ENCODE data around the gene DNAH12.

The DNAH12 gene, protein sequence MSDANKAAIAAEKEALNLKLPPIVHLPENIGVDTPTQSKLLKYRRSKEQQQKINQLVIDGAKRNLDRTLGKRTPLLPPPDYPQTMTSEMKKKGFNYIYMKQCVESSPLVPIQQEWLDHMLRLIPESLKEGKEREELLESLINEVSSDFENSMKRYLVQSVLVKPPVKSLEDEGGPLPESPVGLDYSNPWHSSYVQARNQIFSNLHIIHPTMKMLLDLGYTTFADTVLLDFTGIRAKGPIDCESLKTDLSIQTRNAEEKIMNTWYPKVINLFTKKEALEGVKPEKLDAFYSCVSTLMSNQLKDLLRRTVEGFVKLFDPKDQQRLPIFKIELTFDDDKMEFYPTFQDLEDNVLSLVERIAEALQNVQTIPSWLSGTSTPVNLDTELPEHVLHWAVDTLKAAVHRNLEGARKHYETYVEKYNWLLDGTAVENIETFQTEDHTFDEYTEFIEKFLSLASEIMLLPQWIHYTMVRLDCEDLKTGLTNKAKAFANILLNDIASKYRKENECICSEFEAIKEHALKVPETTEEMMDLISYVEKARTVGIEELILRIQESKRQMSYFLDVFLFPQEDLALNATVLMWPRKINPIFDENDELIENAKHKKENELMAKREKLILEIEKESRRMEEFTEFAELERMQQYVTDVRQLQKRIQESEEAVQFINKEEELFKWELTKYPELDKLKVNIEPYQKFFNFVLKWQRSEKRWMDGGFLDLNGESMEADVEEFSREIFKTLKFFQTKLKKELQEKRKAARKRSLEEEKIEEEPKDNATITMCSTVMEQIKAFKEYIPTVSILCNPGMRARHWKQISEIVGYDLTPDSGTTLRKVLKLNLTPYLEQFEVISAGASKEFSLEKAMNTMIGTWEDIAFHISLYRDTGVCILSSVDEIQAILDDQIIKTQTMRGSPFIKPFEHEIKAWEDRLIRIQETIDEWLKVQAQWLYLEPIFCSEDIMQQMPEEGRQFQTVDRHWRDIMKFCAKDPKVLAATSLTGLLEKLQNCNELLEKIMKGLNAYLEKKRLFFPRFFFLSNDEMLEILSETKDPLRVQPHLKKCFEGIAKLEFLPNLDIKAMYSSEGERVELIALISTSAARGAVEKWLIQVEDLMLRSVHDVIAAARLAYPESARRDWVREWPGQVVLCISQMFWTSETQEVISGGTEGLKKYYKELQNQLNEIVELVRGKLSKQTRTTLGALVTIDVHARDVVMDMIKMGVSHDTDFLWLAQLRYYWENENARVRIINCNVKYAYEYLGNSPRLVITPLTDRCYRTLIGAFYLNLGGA (N-terminal part only)

DNA sequence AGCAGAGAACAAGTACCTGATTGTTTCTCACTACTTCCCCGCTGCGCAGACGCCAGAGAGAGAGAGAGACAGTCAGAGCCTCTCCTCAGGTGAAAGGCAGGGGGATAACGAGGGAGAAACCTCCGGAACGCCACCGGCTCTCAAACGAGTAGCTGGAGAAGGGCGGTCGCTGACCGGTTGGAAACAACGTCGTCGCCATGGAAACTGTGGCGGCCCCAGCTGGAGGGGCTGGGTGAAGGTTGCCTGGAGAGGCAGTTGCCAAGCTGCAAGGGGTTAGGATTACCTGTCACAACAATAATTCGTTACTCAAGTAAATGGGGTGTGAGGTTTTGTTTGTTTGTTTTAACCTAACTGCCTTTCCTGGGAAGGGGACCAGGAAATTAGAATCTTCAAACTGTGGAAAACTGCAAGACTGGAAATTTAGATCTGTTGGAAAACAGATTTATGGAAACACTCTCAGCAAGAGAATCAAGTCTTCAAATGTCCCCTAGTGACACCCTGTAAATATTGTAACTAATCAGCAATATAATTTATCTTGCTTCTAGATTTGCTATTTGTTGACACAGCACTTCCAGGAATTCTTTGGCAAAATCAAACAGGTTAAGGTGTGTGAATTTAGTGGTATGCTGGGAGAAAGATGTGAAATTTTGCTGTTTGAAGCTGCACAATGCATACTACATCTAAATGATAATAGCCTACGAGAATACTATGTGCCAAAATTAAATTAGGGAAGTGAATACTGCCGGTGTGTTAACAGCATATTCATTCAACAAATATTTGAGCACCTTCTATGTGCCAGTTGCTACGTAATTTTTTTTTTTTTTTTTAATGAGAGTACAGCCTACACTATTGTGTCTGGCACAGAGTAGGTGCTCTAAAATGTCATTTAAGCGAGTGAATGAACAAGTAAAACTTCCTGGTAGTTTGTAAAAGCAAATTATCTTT is at the start of gene DNAH12:
Gene DNAH12 (minus strand): TSS at position 164 of the 945 bp plus-strand sequence. CDS start 1,474 bp downstream, outside the sequence.
- DNase-seq (ENCODE audit: low spot score) = peak; percentile 33

DNA sequence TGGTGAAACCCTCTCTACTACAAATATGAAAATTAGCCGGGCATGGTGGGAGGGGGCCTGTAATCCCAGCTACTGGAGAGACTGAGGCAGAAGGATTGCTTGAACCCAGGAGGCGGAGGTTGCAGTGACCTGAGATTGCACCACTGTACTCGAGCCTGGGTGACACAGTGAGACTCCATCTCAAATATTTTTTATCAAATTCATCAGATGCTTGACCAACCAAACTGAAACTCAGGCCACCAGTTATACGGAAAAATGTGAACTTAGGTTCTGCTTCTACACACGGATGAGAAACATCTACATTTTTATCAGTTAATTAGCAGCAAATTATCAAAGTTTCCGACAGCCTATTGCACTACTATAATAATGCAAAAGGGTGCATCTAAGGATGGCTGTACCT is 48.2 kb upstream of the DNAH12 start:
- DNase-seq (ENCODE audit: low spot score) = no peak

DNA sequence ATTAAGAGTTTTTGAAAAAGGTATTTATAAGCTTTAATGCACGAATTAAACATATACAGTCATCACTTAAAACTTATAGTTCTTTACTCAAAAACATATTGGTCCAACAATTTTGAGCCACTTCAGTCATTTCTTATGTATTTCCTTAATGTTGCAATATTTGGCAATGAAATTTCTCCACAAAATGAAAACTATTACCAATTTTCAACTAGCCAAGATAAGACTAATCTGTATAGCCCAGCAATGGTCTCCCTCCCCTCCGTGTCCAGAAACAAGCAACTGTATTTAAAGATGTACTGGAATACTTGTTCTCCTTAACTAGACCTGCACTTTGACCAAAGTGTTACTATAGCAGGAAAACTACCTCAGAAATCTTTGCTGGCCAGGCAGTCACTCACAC is 43.8 kb upstream of the DNAH12 start:
- DNase-seq (ENCODE audit: low spot score) = no peak

DNA sequence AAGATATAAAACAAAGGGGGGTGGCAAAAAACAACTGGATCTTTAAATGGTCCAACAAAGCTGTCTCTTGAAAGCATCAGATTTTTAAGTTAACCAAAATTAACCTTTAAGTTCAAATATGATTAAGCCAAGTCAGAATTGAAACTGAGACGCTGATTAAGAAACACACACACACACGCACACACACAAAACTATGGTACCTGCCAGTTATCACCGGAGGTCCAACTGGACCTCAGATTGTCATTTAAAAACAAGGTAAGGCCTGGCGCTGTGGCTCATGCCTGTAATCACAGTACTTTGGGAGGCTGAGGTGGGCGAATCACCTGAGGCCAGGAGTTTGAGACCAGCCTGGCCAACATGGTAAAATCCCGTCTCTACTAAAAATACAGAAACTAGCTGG is 42.6 kb upstream of the DNAH12 start:
- no peak for DNase-seq (ENCODE audit: low spot score)

DNA sequence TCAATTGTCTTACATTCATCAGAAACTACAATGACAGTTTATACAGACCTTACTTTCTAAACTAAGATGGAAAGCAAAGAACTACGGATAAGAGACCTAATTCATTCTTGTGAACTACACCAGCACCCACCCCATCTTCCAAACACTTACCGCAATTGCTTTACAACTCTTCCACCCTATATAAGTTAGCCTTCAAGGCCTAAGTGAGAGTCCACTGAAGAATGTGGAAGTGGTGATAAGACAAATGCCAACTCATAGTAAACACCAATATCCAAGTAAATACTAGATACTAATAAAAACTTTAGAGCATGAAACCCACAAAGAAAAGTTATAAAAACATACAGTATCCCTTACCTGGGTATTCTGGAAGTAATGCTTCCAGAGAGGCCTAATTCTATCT is 39.4 kb upstream of the DNAH12 start:
- no peak for DNase-seq (ENCODE audit: low spot score)

DNA sequence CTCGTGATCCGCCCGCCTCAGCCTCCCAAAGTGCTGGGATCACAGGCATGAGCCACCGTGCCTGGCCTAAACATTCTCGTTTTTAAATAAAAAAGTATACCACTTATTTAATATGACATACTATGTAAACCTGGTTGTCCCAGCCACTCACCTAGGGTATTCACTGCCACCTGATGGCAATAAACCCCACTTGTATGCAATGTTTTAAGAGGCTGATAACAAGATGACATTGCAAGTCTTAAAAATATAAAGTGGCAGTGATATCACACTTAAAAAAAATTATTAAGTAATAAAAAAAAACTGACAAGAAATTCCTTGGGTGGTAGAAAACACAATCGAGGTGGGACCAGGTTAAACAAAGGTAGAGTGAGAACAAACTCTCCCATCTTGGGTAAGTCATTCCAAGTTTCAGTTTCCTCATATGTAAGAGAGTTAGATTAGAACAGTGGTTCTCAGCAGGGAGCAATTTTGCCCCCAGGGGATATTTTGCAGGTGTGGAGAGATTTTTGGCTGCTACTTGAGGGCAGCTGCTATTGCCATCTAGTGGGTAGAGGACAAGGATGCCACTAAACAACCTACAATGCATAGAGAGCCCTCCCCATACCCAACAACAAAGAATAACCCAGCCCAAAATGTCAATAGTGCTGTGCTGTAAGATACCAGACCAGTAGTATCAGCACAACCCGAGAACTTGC is 38.5 kb upstream of the DNAH12 start:
- DNase-seq (ENCODE audit: low spot score) = no peak

DNA sequence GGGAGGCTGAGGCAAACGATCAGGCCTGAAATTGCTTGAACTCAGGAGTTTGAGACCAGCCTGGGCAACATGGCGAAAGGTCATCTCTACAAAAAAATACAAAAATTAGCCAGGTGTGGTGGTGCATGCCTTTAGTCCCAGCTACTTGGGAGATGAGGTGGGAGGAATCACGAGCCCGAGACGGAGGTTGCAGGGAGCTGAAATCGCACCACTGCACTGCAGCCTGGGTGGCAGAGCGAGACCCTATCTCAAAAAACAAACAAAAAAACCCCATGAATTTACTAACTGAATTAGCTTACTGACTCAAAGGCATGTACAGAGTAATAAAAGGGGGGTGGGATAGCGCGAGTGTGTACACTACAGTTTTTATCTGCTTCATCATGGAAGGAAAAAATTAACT is 33.7 kb upstream of the DNAH12 start:
- DNase-seq (ENCODE audit: low spot score) = no peak

DNA sequence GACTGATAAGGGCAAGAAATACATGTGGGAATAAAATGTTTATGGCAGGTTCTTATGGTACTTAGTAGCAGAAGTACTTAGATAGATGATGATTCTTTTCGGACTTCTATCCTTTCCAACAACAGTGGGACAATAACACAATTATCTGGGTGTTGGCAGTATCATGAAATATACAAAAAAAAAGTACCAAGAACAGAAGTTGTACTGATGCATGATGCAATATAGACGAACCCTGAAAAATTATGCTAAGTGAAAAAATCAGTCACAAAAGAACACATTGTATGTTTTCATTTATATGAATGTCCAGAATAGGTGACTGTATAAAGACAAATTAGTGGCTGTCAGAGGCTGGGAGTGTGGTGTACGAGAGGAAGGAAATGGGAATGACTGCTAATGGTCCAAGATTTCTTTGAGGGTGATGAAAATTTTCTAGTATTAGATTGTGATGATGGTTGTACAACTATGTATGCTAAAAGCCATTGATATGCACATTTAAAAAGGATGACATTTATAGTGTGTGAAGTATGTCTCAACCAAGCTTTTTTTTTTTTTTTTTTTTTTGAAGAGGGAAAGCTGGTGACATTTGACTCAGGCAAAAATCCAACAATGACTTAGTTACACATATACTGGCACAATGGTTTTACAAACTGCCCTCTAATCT is 32.0 kb upstream of the DNAH12 start:
- no peak for DNase-seq (ENCODE audit: low spot score)

DNA sequence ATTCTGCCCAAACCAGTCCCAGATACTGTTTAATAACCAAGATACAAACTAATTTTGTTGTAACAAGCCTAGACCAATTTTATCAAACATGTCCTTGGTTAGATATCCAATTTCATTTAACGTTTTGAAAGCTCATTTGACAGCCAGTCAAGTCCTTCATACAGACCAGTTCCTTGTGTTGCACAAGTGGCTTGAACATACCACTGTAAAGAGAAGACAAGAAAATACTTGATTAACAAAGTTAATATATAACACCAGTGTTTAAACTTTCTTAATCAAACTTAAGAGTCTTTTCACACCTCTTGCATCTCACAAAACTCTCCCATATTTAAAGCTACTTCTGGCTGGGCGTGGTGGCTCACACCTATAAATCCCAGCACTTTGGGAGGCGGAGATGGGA is 28.0 kb upstream of the DNAH12 start:
- DNase-seq (ENCODE audit: low spot score) = no peak

DNA sequence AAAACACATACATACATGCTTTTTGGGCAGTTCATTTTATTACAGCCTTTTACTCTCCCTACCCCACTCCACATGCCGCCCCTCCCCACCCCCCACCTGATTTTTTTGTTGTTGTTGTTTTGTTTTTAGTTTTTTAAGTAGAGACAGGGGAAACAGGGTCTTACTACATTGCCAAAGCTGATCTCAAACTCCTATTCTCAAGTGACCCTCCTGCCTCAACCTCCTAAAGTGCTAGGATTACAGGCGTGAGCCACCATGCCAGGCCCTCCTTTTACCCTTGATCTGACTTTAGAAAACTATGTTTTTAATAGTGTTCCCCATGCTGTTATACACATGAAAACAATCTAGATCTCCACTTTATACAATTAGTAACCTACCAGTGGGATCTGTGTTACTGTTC is 26.7 kb upstream of the DNAH12 start:
- DNase-seq (ENCODE audit: low spot score) = no peak

DNA sequence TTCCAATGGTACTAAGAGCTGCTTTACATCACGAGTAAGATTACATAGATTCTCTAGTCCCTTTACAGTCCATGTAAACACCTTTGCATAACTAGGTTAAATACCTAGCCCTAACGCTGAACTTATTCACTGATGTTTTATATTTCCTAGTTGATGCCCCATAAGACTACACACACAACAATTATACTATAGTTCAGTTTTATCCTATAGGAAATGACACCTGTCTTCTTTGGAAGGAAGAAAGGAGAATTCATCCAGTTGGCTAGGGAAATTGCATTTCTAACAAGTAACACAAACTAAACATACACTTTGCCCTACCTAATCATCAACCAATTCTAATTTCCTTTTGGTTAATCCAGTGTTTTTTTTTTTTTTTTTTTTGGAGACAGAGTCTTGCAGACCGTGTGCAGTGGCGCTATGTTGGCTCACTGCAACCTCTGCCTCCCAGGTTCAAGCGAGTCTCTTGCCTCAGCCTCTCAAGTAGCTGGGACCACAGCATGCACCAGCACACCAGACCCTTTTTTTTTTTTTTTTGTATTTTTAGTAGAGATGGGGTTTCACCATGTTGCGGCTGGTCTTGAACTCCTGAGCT is 25.8 kb upstream of the DNAH12 start:
- DNase-seq (ENCODE audit: low spot score) = no peak

DNA sequence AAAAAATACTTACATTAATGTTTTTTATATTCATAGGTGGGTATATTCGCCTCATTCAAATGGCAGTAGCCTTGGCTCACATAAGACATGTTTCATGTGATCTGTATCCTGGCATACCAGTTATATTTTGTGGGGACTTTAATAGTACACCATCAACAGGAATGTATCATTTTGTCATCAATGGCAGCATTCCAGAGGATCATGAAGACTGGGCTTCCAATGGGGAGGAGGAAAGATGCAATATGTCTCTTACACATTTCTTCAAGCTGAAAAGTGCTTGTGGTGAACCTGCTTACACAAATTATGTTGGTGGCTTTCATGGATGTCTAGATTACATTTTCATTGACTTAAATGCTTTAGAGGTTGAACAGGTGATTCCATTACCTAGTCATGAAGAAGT is 15.4 kb upstream of the DNAH12 start:
- DNase-seq (ENCODE audit: low spot score) = no peak

DNA sequence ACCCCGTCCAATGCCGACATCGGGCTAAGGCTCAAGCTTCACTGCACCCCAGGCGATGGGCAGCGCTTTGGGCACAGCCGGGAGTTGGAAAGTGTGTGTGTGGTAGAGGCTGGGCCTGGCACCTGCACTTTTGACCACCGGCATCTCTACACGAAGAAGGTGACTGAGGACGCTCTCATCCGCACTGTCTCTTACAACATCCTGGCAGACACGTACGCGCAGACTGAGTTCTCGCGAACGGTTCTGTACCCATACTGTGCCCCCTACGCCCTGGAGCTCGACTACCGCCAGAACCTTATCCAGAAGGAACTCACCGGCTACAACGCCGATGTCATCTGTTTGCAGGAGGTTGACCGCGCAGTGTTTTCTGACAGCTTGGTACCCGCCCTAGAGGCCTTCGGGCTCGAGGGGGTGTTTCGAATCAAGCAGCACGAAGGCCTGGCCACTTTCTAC is 13.0 kb upstream of the DNAH12 start:
- no peak for DNase-seq (ENCODE audit: low spot score)

DNA sequence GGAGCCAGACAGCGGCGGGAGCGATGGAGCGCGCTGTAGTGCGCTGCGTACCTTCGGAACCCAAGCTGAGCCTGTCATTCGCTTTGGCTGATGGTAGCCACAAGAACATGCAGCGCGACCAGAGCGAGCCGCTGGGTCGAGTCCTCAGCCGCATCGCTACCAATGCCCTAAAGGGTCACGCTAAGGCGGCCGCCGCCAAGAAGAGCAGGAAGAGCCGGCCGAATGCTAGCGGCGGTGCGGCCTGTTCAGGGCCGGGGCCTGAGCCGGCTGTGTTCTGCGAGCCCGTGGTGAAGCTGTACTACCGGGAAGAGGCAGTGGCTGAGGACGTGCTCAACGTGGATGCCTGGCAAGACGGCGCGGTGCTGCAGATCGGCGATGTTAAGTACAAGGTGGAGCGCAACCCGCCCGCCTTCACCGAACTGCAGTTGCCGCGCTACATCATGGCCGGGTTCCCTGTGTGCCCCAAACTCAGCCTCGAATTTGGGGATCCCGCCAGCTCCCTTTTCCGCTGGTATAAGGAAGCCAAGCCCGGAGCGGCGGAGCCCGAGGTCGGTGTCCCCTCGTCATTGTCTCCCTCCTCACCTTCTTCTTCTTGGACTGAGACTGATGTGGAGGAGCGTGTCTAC is 12.4 kb upstream of the DNAH12 start:
- peak; percentile 43 for DNase-seq (ENCODE audit: low spot score)

DNA sequence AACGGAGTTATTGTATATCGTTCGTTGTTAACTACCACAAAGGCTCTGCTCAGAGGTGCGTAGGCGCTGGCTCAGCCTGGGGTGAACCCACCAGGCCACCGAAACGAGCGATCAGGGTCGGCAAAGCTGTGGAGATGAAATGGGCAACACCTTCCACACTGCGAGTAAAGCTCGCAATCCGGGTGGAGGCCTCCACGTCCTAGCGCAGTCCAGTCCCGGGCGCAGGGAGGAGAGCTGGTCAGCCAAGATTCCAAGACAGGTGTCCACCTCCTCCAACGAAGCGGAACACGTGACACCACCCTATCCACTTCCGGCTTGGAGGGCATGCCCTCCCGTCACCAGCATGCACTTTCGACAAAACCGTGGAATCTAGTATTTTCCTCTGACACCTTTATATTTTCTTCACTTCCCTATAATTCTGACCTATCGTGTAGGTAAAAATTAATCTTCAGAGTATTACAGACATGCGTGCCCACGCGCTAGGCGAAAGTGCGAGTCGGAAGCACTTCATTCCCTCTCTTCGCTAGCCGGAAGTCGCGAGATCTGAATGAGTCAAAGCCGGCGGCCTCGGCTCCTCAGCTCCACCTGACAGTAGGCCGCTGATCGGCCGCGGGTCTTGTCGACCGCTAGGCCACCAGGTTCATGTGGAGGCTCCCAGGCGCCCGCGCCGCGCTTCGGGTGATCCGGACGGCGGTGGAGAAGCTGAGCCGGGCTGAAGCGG is 11.8 kb upstream of the DNAH12 start, which contains the start of gene PDE12:
Gene PDE12 (plus strand): TSS at position 537 of the 721 bp plus-strand sequence. CDS start 106 bp downstream, at position 643.
- DNase-seq (ENCODE audit: low spot score) = peak; percentile 93

DNA sequence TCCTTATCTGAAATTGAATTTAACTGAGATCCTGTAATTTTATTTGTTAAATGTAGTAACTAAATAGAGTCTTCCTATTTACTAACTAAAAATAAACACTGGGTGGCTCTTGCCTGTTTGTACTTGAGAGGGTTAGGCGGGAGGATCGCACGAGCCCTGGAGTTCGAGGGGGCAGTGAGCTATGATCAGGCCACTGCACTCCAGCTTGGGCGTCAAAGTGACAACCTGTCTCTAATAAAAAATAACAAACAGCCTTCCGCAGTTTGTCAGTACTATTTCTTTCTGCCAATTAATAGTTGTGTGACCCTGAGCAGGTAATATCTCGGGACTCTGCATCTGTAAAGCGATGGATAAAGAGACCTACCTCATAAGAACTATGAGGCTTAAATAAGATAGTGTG is 11.2 kb upstream of the DNAH12 start:
- DNase-seq (ENCODE audit: low spot score) = no peak

DNA sequence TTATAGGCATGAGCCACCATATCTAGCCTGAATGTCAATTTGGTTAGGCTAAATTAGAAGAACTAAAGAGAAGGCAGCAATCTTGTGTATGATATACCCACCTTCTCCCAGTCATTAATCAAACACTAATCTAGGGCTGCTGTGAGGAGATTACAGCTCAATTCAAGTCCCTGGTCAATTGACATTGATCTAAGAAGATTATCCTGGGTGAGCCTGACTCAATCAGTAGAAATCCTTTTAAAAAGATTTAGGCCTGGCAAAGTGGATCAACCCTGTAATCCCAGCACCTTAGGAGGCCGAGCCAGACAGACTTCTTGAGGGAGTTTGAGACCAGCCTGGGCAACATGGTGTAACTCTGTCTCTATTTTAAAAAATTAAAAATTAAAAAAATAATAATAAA is 2.5 kb upstream of the DNAH12 start:
- no peak for DNase-seq (ENCODE audit: low spot score)

DNA sequence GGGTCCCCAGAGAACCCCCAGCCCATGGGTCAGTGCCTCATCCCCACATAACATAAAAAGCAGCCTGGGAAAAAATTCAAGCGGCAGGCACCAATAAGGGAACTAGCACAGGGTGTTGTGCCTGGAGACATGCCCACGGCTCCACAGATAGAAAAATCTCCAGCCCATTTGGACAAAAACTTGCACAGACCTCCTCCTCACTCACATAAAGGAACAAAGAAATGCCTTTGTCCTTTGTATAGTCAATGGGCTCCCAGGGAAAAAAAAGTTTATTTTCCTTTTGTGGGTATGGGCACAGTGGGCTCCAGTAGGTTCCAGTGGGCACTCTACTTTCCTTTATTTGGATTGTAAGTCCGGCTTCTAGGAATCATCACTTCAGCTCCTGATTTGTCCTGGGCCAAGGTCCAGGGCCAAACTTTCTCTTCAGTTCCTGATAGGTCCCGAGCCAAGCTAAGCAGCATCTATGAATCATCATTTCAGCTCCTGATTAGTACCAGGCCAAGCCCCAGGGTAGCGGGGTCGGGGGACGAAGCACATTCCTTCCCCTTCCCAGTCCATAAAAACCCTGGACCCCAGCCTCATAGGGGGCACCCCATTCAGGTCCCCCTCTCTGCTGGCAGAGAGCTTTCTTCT is 1.6 kb upstream of the DNAH12 start:
- peak; percentile 10 for DNase-seq (ENCODE audit: low spot score)

All from Ammon's horn (tissue), 1 donor.